Gastrocnemius medialis (tissue), 4 donors: ENCODE results near the gene NOL4L. TPM values are rescaled to one million over a fixed set of nuclear protein-coding genes. Genes with fewer than 3 reads are reported as not detected.

ENCODE experiments used
- ATAC-seq, 2 donors: fragments of 150-250 bp; one replicate each; pipeline ENCODE4 v1.9.1; 2016
- DNase-seq, 2 donors: peaks; one replicate each; pipeline ENCODE4 v3.0.0-alpha.2; 2019
- H3K27ac ChIP-seq, 4 donors: fragments of 200-600 bp; sonication (generic); 1 replicate in 1 of 4; 2 replicates in 3 of 4; pipeline ENCODE4 v1.5.1; 2016 to 2018; ENCODE audit warnings: mild to moderate bottlenecking in 2 of 4, moderate library complexity in 1 of 4
- H3K27me3 ChIP-seq, 3 donors: fragments of 200-600 bp; sonication (generic) in 2 of 3; 1 replicate in 1 of 3; 2 replicates in 2 of 3; pipeline versions ENCODE4 v1.5.1 to v1.6.0; 2016 to 2019; ENCODE audit warnings: mild to moderate bottlenecking in 1 of 3, moderate library complexity in 1 of 3
- H3K36me3 ChIP-seq, 2 donors: fragments of 200-600 bp; sonication (generic) in 1 of 2; one replicate each; pipeline ENCODE4 v1.5.1; 2017 to 2018
- H3K4me1 ChIP-seq, 2 donors: fragments of 200-600 bp; sonication (generic) in 1 of 2; one replicate each; pipeline ENCODE4 v1.5.1; 2016 to 2017; ENCODE audit warnings: mild to moderate bottlenecking in 2 of 2
- H3K4me3 ChIP-seq, 4 donors: fragments of 200-600 bp; sonication (generic) in 3 of 4; 1 replicate in 1 of 4; 2 replicates in 3 of 4; pipeline ENCODE4 v1.5.1; 2016 to 2019; ENCODE audit warnings: mild to moderate bottlenecking in 2 of 4
- H3K9me3 ChIP-seq, 3 donors: fragments of 200-600 bp; sonication (generic) in 2 of 3; 1 replicate in 1 of 3; 2 replicates in 2 of 3; pipeline ENCODE4 v1.5.1; 2016 to 2019
- POLR2A ChIP-seq, 2 donors: fragments of 450-650 bp; IDR thresholded peaks; one replicate each; pipeline ENCODE4 v1.6.1; 2017; ENCODE audit warnings: antibody characterized with exemption in 2 of 2, mild to moderate bottlenecking in 2 of 2, moderate library complexity in 2 of 2
- in situ Hi-C, 4 donors: fragments of 200-750 bp; cut with MboI; loops; one replicate each; pipeline versions ENCODE4 v1.15.0 to v1.8.0; 2017; ENCODE audit warnings: low sequenced_read_pairs in 4 of 4
- intact Hi-C: fragments of 100-400 bp; cut with DNase I; formaldehyde crosslinking; loops from one replicate; pipeline ENCODE4 v1.15.1; 2023; ENCODE audit warnings: low total_unique reads
- total RNA-seq, 4 donors: library from RNA; depleted of rRNA; stranded (reverse); fragments of >200 nt; gene quantifications; one replicate each; pipeline versions ENCODE4 v1.1.0 to v1.2.3, GENCODE V29; 2016
- TF ChIP-seq, protein P1 (sequence below), 5 experiments: fragments of 450-650 bp in 3 of 5; fragments of 200-600 bp in 2 of 5; sonication (generic) in 2 of 5; IDR thresholded peaks in 4 of 5; conservative IDR thresholded peaks in 1 of 5; 1 replicate in 4 of 5; 2 replicates in 1 of 5; pipeline ENCODE4 v1.5.1; 2016 to 2019; ENCODE audit warnings: antibody characterized with exemption in 5 of 5, mild to moderate bottlenecking in 3 of 5, moderate library complexity in 3 of 5

Gene NOL4L
- total RNA-seq, 4 donors from 2014 or later: 1.4 to 1.9 (median 1.7) TPM

DNA sequence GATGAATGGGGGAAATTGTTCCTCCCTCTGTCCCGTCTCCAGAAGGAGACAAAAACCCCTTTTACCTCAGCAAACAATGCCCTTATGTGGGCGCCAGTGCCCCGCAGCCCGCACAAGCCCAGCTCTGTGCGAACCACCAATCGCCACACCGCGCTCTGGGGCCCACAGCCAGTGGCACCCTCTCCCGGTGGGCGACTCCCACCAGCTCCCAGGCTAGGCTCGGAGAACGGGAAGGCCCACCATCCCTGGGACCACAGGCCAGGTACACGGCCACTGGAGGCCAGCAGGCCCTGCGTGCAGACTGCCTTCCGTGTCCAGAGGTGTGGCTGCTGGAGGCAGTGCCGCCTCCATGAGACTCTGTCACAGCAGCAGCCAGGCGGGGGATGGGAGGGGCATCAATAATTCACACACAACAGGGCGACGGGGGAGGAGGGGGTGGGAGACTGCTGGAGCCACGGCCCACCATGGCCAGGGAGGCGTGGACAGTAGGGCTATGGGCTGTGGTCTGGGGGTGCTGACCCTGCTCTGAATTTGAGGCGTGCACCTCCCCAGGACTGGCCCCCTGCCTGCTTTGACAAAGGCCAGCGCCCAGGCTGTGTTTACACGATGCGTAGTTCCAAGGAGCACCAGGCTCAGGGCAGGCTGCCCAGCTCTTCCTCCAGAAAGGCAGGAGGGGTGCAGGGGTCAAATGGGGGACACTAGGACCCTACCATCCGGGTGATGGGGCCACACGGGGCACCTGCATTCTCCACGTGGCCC, 121.3 kb downstream of the NOL4L start:
- DNase-seq (no peak), ATAC-seq (no peak)
- TF ChIP-seq, protein P1, sequence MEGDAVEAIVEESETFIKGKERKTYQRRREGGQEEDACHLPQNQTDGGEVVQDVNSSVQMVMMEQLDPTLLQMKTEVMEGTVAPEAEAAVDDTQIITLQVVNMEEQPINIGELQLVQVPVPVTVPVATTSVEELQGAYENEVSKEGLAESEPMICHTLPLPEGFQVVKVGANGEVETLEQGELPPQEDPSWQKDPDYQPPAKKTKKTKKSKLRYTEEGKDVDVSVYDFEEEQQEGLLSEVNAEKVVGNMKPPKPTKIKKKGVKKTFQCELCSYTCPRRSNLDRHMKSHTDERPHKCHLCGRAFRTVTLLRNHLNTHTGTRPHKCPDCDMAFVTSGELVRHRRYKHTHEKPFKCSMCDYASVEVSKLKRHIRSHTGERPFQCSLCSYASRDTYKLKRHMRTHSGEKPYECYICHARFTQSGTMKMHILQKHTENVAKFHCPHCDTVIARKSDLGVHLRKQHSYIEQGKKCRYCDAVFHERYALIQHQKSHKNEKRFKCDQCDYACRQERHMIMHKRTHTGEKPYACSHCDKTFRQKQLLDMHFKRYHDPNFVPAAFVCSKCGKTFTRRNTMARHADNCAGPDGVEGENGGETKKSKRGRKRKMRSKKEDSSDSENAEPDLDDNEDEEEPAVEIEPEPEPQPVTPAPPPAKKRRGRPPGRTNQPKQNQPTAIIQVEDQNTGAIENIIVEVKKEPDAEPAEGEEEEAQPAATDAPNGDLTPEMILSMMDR (IDR thresholded peaks at IDR 0.05 in 4 of 5, conservative IDR thresholded peaks at IDR 0.05 in 1 of 5): no peak
- no peak for TF ChIP-seq POLR2A (IDR thresholded peaks at IDR 0.05)
- Histone ChIP-seq H3K4me1 (no peaks in the 10 kb centered on the region), H3K27ac (no peak overlapping the region), H3K9me3 (no peaks in the 10 kb centered on the region), H3K27me3 (no peaks in the 10 kb centered on the region), H3K36me3 (no peaks in the 10 kb centered on the region), H3K4me3 (no peak overlapping the region)
- in situ Hi-C loops: no loop called here
- intact Hi-C loops: no loop called here

DNA sequence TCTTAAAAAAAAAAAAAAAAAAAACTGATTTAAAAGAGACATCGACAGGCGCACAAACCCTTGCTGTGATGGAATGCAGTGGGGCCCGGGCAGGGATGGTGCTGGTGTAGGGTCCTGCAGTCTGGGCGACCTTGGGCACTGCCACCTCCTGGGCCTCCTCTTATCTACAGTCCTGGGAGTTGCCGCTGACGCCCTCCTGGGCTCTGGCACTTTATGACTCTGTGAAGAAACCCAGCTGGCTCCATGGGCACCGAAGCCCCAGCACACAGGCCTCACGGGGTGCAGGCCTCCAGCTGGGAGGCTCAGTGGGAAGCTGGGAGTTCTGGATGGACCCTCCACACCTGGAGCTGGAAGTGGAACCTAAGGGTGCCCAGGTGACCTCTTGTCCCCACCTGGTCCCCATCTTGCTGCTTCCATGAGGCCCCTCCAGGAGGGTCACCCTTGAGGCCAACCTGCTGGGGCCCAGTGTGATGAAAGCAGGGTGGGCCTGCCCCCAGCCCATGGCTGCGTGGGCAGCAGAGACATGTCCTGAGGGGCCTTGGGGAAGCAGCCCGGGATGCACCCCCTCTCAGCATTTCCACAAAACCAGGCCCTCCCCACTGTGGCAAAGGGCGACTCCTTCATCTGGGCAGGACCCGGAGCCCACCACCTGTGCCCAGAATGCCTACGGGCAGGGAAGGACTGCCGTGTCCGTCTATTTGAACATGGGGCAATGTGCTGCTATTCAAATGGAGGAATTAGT, 122.1 kb downstream of the NOL4L start:
- TF ChIP-seq, protein P1 (IDR thresholded peaks at IDR 0.05 in 4 of 5, conservative IDR thresholded peaks at IDR 0.05 in 1 of 5): no peak
- no peak for TF ChIP-seq POLR2A (IDR thresholded peaks at IDR 0.05)
- DNase-seq (no peak), ATAC-seq (no peak)
- H3K9me3 ChIP-seq: no peaks in the 10 kb centered on the region
- intact Hi-C loops (no loop called here), in situ Hi-C loops (no loop called here)
- no peak overlapping the region for H3K4me3 ChIP-seq
- no peaks in the 10 kb centered on the region for H3K36me3 ChIP-seq
- no peak overlapping the region for H3K27ac ChIP-seq
- H3K27me3 ChIP-seq: no peaks in the 10 kb centered on the region
- H3K4me1 ChIP-seq: no peaks in the 10 kb centered on the region

DNA sequence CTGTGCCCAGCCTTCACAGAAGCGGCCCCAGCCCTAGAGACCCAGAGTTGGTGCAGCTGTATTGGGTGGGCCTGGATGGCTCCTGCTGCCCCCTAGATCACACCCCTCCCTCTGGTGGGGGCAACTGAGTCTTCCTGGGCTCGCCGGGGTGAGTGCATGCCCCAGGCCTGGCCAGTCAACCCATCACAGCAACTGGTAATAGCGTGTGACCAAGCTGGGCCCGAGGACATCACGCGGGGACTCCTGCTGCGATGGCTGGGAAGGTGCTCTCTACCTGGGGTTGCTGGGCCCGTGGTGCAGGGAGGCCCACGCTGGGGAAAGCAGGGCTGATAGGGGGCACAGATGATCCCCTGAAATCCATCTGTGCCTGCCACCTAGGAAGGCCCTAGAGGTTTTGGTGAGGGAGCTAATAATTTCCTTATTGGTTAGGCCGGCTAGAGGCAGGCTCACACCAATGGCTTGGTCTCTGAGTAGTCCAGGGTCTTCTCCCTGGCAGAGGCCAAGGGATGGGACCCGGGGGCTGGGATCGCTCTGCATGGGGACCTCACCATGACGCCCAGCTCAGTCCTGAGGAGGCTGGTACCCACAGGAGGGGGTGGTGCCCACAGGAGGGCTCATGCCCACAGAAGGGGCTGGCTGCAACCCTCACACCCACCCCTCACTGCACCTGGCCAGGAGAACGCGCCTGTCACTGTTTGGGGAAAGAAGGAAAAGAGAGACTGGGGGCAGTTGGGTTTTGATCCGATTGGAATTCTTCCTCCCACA, 123.1 kb downstream of the NOL4L start:
- H3K36me3 ChIP-seq: no peaks in the 10 kb centered on the region
- H3K4me1 ChIP-seq: peaks cover 4 to 9% of the 10 kb centered on the region in 2 donors

DNA sequence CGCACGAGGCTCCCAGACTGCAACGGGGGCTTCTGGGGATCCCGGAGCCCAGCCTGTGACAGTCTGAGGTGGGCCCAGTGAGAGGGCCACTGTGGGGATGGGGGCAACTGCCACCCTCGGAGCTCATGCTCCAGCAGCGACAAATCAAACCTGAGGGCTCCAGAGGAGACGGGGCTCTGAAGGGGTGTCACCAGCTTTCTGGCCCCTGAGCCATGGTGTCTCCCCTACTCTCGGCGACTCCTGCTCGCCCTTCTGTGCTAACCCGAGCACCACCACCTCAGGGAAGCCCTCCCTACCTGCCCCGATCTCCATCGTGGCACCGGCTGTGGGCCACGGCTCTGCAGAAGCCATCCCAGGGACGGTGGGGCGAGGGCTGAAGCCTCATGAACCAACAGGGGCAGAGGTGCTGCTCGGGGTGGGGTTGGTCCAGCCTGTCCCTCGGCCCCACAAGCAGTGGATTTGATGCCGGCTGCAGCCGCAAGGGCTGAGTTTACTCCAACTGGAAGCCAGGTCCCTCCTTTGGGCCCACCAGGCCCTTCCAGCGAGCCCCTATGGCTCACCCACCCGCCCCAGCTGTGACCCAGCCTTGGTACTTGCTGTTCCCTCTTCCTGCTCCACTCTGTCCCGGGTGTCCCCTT, 124.3 kb downstream of the NOL4L start:
- DNase-seq: no peak
- Histone ChIP-seq H3K9me3 (no peaks in the 10 kb centered on the region), H3K27me3 (no peaks in the 10 kb centered on the region), H3K27ac (no peak overlapping the region), H3K36me3 (no peaks in the 10 kb centered on the region), H3K4me3 (no peak overlapping the region), H3K4me1 (peaks cover 4 to 13% of the 10 kb centered on the region in 2 donors)
- TF ChIP-seq, protein P1 (IDR thresholded peaks at IDR 0.05 in 4 of 5, conservative IDR thresholded peaks at IDR 0.05 in 1 of 5): no peak
- TF ChIP-seq POLR2A (IDR thresholded peaks at IDR 0.05): no peak
- in situ Hi-C loops (no loop called here), intact Hi-C loops (no loop called here)
- ATAC-seq: no peak

More for the DNA sequence above, 123.1 kb downstream of the NOL4L start:
- ATAC-seq: no peak
- TF ChIP-seq, protein P1 (IDR thresholded peaks at IDR 0.05 in 4 of 5, conservative IDR thresholded peaks at IDR 0.05 in 1 of 5): no peak
- TF ChIP-seq POLR2A (IDR thresholded peaks at IDR 0.05): no peak
- H3K27me3 ChIP-seq: no peaks in the 10 kb centered on the region
- no peak overlapping the region for H3K27ac ChIP-seq
- DNase-seq: no peak
- H3K9me3 ChIP-seq: no peaks in the 10 kb centered on the region
- intact Hi-C loops (no loop called here), in situ Hi-C loops (no loop called here)
- no peak overlapping the region for H3K4me3 ChIP-seq
